Kidney epithelial cell (primary cell): ENCODE results near the gene RAD51B. TPM values are rescaled to one million over a fixed set of nuclear protein-coding genes. Genes with fewer than 3 reads are reported as not detected.

ENCODE experiments used
- DNase-seq: peaks from one replicate; pipeline ENCODE4 v3.0.0-alpha.2; 2010; ENCODE audit warnings: low read depth
- H3K27me3 ChIP-seq: 2 replicates; pipeline ENCODE4 v1.6.0; 2011; ENCODE audit warnings: low read length; ENCODE audit not compliant: control insufficient read depth, insufficient read depth
- H3K36me3 ChIP-seq: 2 replicates; pipeline ENCODE4 v1.5.1; 2011; ENCODE audit warnings: low read length; ENCODE audit not compliant: control insufficient read depth, insufficient read depth
- H3K4me3 ChIP-seq: 2 replicates; pipeline ENCODE4 v1.5.1; 2011; ENCODE audit warnings: low read depth, mild to moderate bottlenecking, control low read depth, low read length
- total RNA-seq: library from RNA; depleted of rRNA; stranded (reverse); fragments of >200 nt; gene quantifications from 2 replicates; pipeline ENCODE4 v1.2.3, GENCODE V29; 2015
- TF ChIP-seq, protein P1 (sequence below): IDR thresholded peaks from 2 replicates; pipeline ENCODE4 v1.5.1; 2011; ENCODE audit warnings: mild to moderate bottlenecking, moderate library complexity, low read length, control low read depth, inconsistent platforms; ENCODE audit not compliant: insufficient read depth, poor library complexity, severe bottlenecking

Gene RAD51B
- total RNA-seq, 1 donor from 2014 or later, result 9.5 TPM

DNA sequence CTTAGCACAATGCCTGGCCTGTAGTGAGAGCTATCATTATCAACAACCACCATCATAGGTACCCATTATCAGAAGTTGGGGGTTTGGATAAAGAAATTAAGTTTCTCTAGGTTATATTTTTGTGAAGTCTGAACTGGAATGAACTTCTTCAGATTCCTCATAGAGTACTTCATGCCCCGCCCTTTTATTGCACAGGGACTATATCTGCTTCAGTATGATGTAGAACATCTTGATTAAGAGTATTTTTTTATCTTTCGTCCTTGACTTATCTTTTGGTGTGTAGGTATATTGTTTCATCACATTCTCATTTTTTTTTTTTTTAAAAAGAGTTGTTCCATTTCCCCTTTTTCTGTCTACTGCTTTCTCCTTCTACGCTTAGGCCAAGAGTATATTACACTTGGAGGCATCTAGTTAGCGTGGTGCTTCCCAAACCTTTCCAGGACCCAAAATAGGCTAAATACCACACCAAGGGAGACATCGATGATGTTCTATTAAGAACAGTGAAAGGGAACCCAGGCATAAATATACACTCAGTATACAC, 505.8 kb downstream of the RAD51B start:
- TF ChIP-seq, protein P1, sequence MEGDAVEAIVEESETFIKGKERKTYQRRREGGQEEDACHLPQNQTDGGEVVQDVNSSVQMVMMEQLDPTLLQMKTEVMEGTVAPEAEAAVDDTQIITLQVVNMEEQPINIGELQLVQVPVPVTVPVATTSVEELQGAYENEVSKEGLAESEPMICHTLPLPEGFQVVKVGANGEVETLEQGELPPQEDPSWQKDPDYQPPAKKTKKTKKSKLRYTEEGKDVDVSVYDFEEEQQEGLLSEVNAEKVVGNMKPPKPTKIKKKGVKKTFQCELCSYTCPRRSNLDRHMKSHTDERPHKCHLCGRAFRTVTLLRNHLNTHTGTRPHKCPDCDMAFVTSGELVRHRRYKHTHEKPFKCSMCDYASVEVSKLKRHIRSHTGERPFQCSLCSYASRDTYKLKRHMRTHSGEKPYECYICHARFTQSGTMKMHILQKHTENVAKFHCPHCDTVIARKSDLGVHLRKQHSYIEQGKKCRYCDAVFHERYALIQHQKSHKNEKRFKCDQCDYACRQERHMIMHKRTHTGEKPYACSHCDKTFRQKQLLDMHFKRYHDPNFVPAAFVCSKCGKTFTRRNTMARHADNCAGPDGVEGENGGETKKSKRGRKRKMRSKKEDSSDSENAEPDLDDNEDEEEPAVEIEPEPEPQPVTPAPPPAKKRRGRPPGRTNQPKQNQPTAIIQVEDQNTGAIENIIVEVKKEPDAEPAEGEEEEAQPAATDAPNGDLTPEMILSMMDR, result no peak
- no peaks in the 10 kb centered on the region for H3K36me3 ChIP-seq

DNA sequence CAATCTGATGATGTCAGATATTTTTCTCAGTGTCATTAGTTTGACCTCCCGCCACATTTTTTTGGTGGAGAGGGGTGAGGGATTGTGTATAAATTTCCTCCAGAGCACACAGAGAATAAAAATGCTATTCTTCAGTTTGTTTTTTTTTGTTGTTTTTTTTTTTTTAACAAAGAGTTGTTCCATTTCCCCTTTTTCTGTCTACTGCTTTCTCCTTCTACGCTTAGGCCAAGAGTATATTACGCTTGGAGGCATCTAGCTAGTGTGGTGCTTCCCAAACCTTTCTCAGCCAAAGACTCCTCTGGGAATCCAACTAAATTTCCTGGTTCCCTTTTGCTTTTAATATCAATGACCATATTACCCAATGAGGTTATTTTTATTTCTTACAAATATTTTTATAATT, 507.7 kb downstream of the RAD51B start:
- TF ChIP-seq, protein P1, result no peak
- Histone ChIP-seq H3K4me3 (no peak overlapping the region), H3K36me3 (no peaks in the 10 kb centered on the region), H3K27me3 (no peaks in the 10 kb centered on the region)
- DNase-seq, result no peak

More for the DNA sequence above, 505.8 kb downstream of the RAD51B start:
- no peak overlapping the region for H3K4me3 ChIP-seq
- no peaks in the 10 kb centered on the region for H3K27me3 ChIP-seq
- no peak for DNase-seq

DNA sequence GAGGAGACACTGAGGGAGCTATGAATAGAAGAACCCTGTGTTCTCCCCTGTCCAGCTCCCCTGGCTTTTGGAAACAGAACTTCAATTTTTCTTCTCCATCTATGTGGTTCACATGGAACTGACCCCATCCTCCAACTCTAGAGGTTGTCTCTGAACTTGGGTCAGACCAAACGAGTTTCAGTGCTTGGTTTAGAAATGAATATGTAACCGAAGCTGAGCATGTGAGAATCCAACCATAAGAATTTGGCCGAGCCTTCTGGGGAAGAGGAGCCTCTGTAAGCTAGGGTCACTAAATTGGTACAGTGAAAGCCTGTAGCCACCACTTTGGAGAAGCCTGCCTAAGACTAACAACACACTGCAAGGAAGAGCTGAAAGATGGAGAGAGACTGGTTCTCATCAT, 508.9 kb downstream of the RAD51B start:
- no peak for DNase-seq
- Histone ChIP-seq H3K36me3 (no peaks in the 10 kb centered on the region), H3K27me3 (no peaks in the 10 kb centered on the region), H3K4me3 (no peak overlapping the region)
- TF ChIP-seq, protein P1, result no peak

DNA sequence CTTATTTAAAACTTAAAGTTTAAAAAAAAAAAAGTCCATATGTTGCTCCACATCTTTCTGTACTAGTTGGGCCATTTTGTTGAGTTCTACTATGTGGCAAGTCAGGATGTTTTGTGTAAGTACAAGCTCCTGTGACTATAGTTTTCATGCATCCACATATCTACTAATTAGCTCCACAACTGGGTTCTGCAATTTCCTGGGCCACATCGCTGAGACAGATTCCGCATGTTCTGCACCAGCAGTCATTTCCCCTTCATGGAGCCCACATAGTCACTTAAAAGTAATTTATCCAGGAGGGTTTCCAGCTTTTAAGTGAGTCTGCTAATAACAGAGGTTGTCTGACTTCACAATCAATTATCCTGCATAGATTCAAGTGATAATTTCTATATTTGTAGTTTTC, 511.8 kb downstream of the RAD51B start:
- no peaks in the 10 kb centered on the region for H3K36me3 ChIP-seq
- TF ChIP-seq, protein P1, result no peak
- DNase-seq, result no peak
- H3K27me3 ChIP-seq, result no peaks in the 10 kb centered on the region
- H3K4me3 ChIP-seq, result no peak overlapping the region

DNA sequence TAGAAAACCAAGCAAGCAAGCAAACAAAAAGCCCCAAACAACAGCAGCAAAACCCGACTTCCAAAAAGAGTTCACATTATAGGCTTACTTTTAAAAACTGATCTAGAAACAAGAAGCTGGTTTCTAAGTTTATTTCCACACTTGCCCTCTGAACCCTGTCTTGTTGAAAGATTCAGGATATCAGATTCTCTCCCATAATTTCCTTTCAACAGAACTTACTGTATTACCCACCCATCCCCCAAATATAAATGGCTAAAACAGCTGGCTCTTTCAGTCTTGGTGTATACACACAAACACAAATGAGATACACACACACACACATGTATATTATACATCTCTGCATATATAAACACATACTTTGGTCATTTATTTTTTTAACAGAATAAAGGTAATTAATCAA, 512.4 kb downstream of the RAD51B start:
- no peak for DNase-seq
- TF ChIP-seq, protein P1, result no peak
- Histone ChIP-seq H3K36me3 (no peaks in the 10 kb centered on the region), H3K4me3 (no peak overlapping the region), H3K27me3 (no peaks in the 10 kb centered on the region)

DNA sequence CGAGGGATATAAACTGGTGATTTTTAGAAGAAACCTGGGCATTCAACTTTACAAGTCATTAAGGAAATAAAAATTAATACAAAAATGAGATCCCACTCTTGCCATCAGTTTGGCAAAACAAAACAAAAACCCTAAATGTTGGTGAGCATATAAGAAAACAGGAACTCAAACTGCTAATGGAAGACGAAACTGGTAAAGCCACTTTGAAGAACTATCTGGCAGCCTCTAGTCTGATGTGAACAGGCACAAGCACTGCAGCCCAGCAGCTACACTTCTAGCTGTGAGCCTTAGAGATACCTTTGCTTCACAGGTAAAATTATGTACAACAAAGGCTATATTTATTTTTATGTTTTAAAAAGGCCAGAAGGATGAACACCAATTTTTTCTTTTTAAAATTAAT, 513.7 kb downstream of the RAD51B start:
- no peak for DNase-seq
- H3K27me3 ChIP-seq, result no peaks in the 10 kb centered on the region
- H3K4me3 ChIP-seq, result no peak overlapping the region
- TF ChIP-seq, protein P1, result no peak
- H3K36me3 ChIP-seq, result no peaks in the 10 kb centered on the region
